Esophagus squamous epithelium (tissue), 4 donors: ENCODE measurements around the gene XCL2.

ENCODE experiments used
- POLR2A ChIP-seq, 4 donors: fragments of 450-650 bp; IDR thresholded peaks; one replicate each; pipeline ENCODE4 v1.6.1; 2017; ENCODE audit warnings: antibody characterized with exemption in 4 of 4, mild to moderate bottlenecking in 4 of 4, moderate library complexity in 3 of 4
- TF ChIP-seq, protein P1 (sequence below), 6 experiments: fragments of 450-650 bp in 4 of 6; fragments of 200-600 bp in 2 of 6; sonication (generic) in 2 of 6; IDR thresholded peaks; one replicate each; pipeline ENCODE4 v1.5.1; 2016 to 2019; ENCODE audit warnings: antibody characterized with exemption in 6 of 6, mild to moderate bottlenecking in 4 of 6, moderate library complexity in 4 of 6

DNA sequence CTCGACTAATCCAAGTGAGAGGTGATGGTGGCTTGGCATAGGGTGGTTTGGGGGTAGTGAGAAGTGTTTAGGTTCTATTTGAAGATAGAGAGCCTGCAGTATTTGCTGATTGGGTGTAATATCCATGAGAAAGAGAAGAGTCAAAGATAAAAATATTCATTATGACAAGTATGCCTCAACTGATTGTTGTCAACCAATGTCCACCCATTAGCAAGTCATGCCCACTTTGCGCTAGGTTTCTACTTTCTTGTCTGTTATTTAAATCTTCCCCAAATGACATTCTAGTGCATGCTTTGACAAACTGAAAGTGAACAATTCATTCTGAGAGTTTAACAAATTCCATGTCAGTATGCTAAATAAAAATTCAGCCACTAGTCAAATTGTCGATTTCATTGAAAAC is 28.8 kb upstream of the XCL2 start:
- TF ChIP-seq, protein P1, sequence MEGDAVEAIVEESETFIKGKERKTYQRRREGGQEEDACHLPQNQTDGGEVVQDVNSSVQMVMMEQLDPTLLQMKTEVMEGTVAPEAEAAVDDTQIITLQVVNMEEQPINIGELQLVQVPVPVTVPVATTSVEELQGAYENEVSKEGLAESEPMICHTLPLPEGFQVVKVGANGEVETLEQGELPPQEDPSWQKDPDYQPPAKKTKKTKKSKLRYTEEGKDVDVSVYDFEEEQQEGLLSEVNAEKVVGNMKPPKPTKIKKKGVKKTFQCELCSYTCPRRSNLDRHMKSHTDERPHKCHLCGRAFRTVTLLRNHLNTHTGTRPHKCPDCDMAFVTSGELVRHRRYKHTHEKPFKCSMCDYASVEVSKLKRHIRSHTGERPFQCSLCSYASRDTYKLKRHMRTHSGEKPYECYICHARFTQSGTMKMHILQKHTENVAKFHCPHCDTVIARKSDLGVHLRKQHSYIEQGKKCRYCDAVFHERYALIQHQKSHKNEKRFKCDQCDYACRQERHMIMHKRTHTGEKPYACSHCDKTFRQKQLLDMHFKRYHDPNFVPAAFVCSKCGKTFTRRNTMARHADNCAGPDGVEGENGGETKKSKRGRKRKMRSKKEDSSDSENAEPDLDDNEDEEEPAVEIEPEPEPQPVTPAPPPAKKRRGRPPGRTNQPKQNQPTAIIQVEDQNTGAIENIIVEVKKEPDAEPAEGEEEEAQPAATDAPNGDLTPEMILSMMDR (IDR thresholded peaks at IDR 0.05): no peak
- no peak for TF ChIP-seq POLR2A (IDR thresholded peaks at IDR 0.05)
